IPS DF 6.9 (cell line): ENCODE results near the gene GAB1.

ENCODE experiments used
- DNase-seq: peaks from one replicate; pipeline ENCODE4 v3.0.0-alpha.2; 2013; ENCODE audit warnings: low read depth, low spot score
- H3K27ac ChIP-seq: one replicate; pipeline ENCODE4 v1.5.1; 2013; ENCODE audit warnings: low read length, control low read depth
- H3K27me3 ChIP-seq: 2 replicates; pipeline ENCODE4 v1.6.1; 2013; ENCODE audit warnings: mild to moderate bottlenecking, low read length; ENCODE audit not compliant: control insufficient read depth, insufficient read depth
- H3K36me3 ChIP-seq: 2 replicates; pipeline ENCODE4 v1.6.1; 2013; ENCODE audit warnings: low read length; ENCODE audit not compliant: control insufficient read depth, insufficient read depth
- H3K4me1 ChIP-seq: 2 replicates; pipeline ENCODE4 v1.6.1; 2013; ENCODE audit warnings: low read length; ENCODE audit not compliant: control insufficient read depth, insufficient read depth
- H3K4me3 ChIP-seq: 2 replicates; pipeline ENCODE4 v1.5.1; 2013; ENCODE audit warnings: mild to moderate bottlenecking, low read length
- H3K9me3 ChIP-seq: 2 replicates; pipeline ENCODE4 v1.6.1; 2013; ENCODE audit warnings: low read length, inconsistent platforms; ENCODE audit not compliant: control insufficient read depth, insufficient read depth
- WGBS: extraction: QIAGEN DNeasy Blood & Tissue Kit; methylation state at CpG from one replicate; pipeline ENCODE4 v1.1.7; 2013; ENCODE audit warnings: mixed read lengths, missing lambda C conversion rate; ENCODE audit not compliant: insufficient read length, insufficient coverage; 5-methylcytosine and 5-hydroxymethylcytosine counted together

GAB1 gene

DNA sequence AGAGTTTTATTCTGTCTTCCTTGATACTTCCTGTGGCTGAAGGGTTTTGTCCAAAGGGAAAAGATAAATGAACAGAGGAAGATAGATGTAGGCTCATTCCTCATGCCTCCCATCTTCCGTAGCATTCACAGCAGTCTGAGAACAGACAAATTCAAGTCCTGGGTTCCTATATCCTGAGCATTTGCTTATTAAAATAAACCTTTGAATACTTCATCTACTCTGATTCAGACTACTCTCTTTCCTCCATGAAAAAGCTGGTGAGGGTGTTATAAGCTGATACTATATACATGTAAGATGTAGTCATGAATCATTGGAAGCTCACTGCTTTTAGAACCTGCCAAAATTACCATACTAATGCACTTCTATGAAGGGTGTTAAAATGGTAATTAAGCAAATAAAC is 61.2 kb downstream of the GAB1 start:
- H3K4me1 ChIP-seq = peaks cover 1% of the 10 kb centered on the region
- no peaks in the 10 kb centered on the region for H3K9me3 ChIP-seq
- DNase-seq = no peak
- WGBS = no CpG with 5 or more reads among the region's 1 CpG
- H3K4me3 ChIP-seq = no peak overlapping the region
- no peaks in the 10 kb centered on the region for H3K27me3 ChIP-seq
- H3K36me3 ChIP-seq = no peaks in the 10 kb centered on the region
- no peak overlapping the region for H3K27ac ChIP-seq

DNA sequence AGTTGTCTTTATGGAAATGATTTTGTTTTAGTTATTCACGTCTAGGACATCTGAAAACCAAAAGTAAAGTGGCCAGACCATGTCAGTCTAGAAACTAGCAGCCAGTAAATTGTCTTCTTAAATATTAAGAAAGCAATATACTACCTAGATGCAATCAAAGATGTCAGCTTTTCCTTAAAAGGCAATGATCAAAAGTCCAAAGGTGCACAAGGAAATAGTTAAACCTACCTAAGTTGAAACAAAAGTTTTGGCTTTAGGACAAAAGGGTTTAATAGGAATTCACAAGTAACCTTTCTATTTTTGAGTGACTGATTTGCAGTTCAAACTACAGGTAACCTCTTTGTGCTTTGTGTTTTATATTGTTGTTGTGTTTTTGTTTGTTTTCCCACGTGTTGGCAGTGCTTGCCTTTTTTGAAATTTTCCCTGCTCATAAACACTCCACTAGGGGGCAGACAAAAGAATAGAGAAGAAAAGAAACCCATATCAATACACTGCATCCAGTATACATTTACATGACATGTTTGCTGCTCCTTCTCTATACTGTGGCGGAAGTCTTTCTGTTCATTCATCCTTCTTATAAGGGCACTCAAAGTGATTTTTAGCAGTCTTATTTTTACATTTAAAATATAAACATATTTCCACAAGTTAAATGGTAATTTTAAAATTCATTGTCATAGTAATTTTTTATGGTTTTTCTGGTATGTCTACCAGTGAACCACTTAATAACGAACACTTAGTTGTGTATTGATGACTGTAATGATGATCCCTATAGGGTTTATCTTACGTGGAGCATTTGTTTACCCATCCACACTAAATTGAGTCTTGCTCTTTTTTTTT is 62.7 kb downstream of the GAB1 start:
- no CpG with 5 or more reads among the region's 5 CpGs for WGBS
- no peak for DNase-seq
- no peak overlapping the region for H3K27ac ChIP-seq

DNA sequence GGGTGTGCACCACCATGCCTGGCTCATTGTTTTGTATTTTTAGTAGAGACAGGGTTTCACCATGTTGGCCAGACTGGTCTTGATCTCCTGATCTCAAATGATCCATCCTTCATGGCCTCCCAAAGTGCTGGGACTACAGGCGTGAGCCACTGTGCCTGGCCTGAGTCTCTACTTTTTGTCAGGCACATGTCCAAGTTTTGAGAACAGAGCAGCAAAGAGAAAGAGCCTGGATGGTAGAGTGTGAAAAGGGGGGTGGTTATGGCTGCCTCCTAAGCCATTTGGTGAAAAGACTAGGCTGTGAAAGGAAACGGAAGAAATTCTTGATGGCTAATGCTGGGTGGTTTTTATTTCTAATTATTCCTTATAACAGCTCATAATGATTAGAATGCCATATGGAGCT is 63.4 kb downstream of the GAB1 start:
- Histone ChIP-seq H3K4me3 (no peak overlapping the region), H3K9me3 (no peaks in the 10 kb centered on the region), H3K27ac (no peak overlapping the region), H3K36me3 (no peaks in the 10 kb centered on the region), H3K4me1 (peaks cover 1% of the 10 kb centered on the region), H3K27me3 (no peaks in the 10 kb centered on the region)
- no CpG with 5 or more reads among the region's 2 CpGs for WGBS
- DNase-seq = no peak

More for the DNA sequence above, 62.7 kb downstream of the GAB1 start:
- peaks cover 1% of the 10 kb centered on the region for H3K4me1 ChIP-seq
- no peaks in the 10 kb centered on the region for H3K9me3 ChIP-seq
- no peaks in the 10 kb centered on the region for H3K36me3 ChIP-seq
- no peak overlapping the region for H3K4me3 ChIP-seq
- H3K27me3 ChIP-seq = no peaks in the 10 kb centered on the region

DNA sequence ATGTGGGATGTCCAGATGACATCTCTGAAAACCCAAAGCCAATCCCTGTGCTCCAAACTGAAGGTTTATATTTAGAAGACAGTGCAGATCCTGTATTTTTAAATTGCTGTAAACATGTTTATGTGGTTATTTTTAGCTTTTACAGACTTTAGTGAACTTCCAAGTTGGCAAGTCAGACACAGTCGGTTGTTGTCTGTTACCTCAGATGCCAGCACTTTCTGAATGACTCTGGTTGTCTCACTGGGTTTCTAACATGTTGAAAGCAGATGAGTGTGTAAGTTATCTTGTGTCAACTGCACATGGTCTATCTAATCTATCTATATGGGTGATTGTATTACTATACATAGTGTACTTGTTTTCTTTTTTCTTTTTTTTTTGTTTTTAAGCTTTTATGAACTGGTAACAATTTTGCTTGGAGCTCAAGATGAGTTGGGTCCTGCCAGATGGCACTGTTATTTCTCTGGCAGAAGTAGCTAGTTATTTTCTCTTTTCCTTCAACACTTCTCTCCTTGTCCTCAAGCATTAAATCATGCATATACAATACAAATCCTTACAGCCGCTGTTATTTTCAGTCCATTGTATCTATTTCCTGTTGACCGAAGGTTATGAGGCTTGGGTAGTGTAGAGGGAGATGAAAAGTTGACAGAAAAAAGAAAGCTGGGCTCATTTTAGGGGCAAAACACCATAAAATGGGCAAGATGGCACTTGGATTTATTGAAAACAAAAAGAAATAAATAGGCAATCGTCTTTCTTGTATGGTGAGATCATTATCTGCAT is 66.3 kb downstream of the GAB1 start:
- no peak for DNase-seq
- Histone ChIP-seq H3K4me1 (no peaks in the 10 kb centered on the region; the same call in 1 of the 2 replicates), H3K27me3 (no peaks in the 10 kb centered on the region), H3K36me3 (no peaks in the 10 kb centered on the region), H3K27ac (no peak overlapping the region), H3K4me3 (no peak overlapping the region), H3K9me3 (no peaks in the 10 kb centered on the region)
- no CpG with 5 or more reads among the region's 4 CpGs for WGBS

DNA sequence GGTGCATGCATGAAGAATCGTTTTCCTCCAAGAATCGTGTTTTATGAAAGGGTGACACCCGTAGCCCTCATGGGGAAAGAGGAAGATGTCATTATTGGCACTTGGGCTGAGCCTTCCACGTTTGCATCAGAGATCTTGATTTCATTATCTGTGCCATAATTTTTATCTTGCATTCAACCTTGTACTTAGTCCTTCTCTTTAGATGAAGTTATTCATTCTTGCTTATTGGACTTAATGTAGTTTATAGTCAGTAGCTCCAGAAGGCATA is 66.8 kb downstream of the GAB1 start:
- no peaks in the 10 kb centered on the region for H3K9me3 ChIP-seq
- H3K4me1 ChIP-seq = no peaks in the 10 kb centered on the region; the same call in 1 of the 2 replicates
- WGBS = no CpG with 5 or more reads among the region's 4 CpGs
- H3K27me3 ChIP-seq = no peaks in the 10 kb centered on the region
- H3K36me3 ChIP-seq = no peaks in the 10 kb centered on the region
- no peak overlapping the region for H3K27ac ChIP-seq
- no peak overlapping the region for H3K4me3 ChIP-seq
- no peak for DNase-seq

DNA sequence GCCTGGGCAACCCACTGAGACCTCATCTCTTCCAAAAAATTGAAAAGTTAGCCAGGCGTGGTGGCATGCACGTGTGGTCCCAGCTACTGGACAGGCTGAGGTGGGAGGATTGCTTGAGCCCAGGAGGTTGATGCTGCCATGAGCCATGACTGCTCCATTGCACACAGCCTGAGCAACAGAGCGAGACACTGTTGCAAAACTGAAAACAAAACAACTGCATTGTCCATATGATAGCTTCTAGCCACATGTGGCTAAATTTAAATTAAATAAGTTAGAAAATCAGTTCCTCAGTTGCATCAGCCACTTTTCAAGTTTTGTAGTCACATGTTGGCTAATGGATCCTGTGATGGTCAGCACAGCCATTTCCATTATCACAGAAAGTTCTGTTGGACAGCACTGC is 67.9 kb downstream of the GAB1 start:
- Histone ChIP-seq H3K4me1 (no peaks in the 10 kb centered on the region), H3K4me3 (no peak overlapping the region), H3K27ac (no peak overlapping the region), H3K27me3 (no peaks in the 10 kb centered on the region), H3K36me3 (no peaks in the 10 kb centered on the region), H3K9me3 (no peaks in the 10 kb centered on the region)
- WGBS = no CpG with 5 or more reads among the region's 3 CpGs
- no peak for DNase-seq

DNA sequence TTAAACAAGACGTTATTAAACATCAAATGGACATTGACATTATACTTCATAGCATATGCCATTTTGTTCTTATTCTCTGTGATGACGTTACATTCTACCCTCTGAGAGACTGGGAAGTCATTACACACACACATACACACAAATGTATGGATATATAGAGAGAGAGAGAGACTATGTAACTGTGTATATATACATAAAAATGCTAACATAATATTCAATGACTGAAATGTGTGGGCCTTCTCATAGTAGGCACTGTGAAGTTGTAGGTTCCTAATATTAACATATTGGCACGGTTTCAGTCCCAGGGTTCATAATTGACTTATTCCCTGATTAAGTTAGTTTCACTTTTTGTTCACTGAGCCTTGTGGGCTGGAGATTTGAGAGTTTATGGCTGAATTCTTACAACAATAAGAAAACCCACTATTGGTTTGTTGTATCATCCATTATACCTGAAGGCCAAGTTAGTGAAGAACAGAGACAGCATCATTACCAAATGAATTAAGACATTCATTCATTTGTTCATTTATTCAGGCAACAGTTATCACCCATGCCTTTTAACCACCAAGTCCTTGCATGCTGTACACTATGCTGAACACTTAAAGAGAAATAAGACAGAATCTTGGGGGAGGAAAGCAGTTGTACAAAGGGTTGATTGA is 68.5 kb downstream of the GAB1 start:
- no peaks in the 10 kb centered on the region for H3K27me3 ChIP-seq
- H3K27ac ChIP-seq = no peak overlapping the region
- H3K4me1 ChIP-seq = no peaks in the 10 kb centered on the region
- DNase-seq = no peak
- no peaks in the 10 kb centered on the region for H3K9me3 ChIP-seq
- no CpG with 5 or more reads among the region's 3 CpGs for WGBS
- H3K36me3 ChIP-seq = no peaks in the 10 kb centered on the region
- H3K4me3 ChIP-seq = no peak overlapping the region

DNA sequence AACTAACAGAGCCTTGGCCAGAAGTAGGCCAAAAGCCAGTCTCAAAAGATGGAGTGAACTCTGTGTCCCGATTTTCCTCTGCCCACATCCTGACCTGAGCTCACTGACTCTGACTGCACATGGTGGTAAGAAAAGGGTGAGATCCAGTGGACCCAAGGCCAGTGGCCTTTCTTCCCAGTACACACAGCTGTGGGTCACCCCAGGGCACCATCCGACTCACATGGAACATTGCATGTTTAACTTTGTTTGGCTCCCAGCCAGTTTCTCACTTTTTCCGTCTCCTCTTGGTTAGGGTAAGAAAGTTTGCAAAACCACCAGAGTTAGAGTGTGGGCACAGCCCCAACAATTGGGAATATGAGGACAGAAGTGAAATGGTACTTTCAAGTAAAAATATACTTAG is 69.8 kb downstream of the GAB1 start:
- WGBS = no CpG with 5 or more reads among the region's 3 CpGs
- DNase-seq = no peak
- Histone ChIP-seq H3K27ac (no peak overlapping the region), H3K9me3 (no peaks in the 10 kb centered on the region), H3K27me3 (no peaks in the 10 kb centered on the region), H3K36me3 (no peaks in the 10 kb centered on the region), H3K4me3 (no peak overlapping the region), H3K4me1 (no peaks in the 10 kb centered on the region)

DNA sequence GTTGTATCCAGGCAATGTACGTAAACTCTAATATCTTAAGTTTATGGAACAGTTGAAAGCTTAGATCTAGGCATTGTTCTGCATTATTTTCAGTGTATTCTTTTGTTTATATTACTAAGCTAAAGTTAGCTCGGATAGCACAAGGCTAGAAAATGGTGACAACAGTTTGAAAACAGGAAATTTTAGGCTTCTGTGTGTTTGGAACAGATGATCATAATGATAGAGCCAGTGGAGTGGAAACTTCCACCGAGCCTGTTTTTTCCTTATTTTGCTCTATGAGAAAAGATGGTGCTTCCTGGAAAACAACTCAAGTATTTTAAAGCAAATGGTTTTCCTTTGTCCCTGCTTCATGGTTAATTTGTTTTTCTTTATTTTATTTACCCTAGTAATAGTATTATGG is 70.8 kb downstream of the GAB1 start:
- no peak for DNase-seq
- H3K27ac ChIP-seq = no peak overlapping the region
- H3K4me1 ChIP-seq = no peaks in the 10 kb centered on the region
- H3K36me3 ChIP-seq = no peaks in the 10 kb centered on the region
- no peaks in the 10 kb centered on the region for H3K9me3 ChIP-seq
- H3K4me3 ChIP-seq = no peak overlapping the region
- no peaks in the 10 kb centered on the region for H3K27me3 ChIP-seq
- no CpG with 5 or more reads among the region's 3 CpGs for WGBS

DNA sequence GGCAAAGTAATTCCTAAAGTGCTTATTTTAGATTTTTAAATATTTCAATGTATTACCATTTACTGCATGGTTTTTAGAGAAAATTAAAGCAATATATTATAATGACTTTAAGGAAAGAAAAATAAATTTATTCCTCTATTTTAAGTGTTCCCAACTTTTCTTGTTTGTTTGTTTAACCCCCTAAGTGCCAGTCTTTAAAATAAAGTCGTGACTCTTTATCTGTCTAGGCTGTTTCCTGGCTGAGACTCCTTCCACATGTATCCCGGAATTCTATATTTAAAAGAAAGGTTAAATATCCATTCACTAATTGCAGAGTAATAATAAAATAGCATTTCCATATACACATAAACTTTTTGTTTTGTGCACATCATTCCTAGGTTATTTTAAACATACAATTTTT is 71.2 kb downstream of the GAB1 start:
- H3K27ac ChIP-seq = no peak overlapping the region
- no peaks in the 10 kb centered on the region for H3K27me3 ChIP-seq
- no peak for DNase-seq
- H3K4me3 ChIP-seq = no peak overlapping the region
- H3K9me3 ChIP-seq = no peaks in the 10 kb centered on the region
- no peaks in the 10 kb centered on the region for H3K4me1 ChIP-seq
- no peaks in the 10 kb centered on the region for H3K36me3 ChIP-seq
- WGBS = no CpG with 5 or more reads among the region's 2 CpGs
